ENCODE measurements around the gene DUSP9.

GRCh38 chrX:153634236-153634635 is 12.8 kb upstream of the DUSP9 start:
- no peak for TF ChIP-seq POLR2A (IDR thresholded peaks at IDR 0.05)
- no peak for TF ChIP-seq CTCF (IDR thresholded peaks at IDR 0.05)

Data from heart left ventricle (tissue), 13 donors.